Mammary epithelial cell (primary cell): Measurements from ENCODE around the gene RPS6KA3.

Experiments used
- CTCF ChIP-seq, 2 donors: IDR thresholded peaks in 1 of 2; conservative IDR thresholded peaks in 1 of 2; 2 replicates each; pipeline ENCODE4 v1.5.1; 2011 to 2012; ENCODE audit warnings: inconsistent platforms in 2 of 2, low read length in 2 of 2, mild to moderate bottlenecking in 2 of 2, control low read depth in 1 of 2, low read depth in 1 of 2; ENCODE audit not compliant: insufficient read depth in 1 of 2; ENCODE audit errors: extremely low read depth in 1 of 2
- EZH2 ChIP-seq: IDR thresholded peaks from 2 replicates; pipeline ENCODE4 v1.6.1; 2012; ENCODE audit warnings: low read length, inconsistent platforms, borderline replicate concordance

GRCh38 chrX:20228245-20228644, 38.5 kb downstream of the RPS6KA3 start:
- TF ChIP-seq CTCF (conservative IDR thresholded peaks at IDR 0.05 in 1 of 2, IDR thresholded peaks at IDR 0.05 in 1 of 2; ENCODE audit: extremely low read depth in 1 of 2, insufficient read depth in 1 of 2, low read depth in 1 of 2, low read length in 2 of 2) (no peak), EZH2 (no peak)
